ENCODE data around the gene INO80.

GRCh38 chr15:40944510-40945296 is 171.4 kb downstream of the INO80 start:
- TF ChIP-seq EZH2phosphoT487 (IDR thresholded peaks at IDR 0.05; ENCODE audit: borderline replicate concordance) (no peak), CTCF (conservative IDR thresholded peaks at IDR 0.05; ENCODE audit: low read length) (no peak)

Data from Loucy (cell line).